Measurements from ENCODE around the gene GRM7.

GRM7 gene

GRCh38 chr3:7086417-7086816, 225.5 kb downstream of the GRM7 start:
- no peak for TF ChIP-seq CTCF (IDR thresholded peaks at IDR 0.05; ENCODE audit: borderline replicate concordance, control extremely low read depth, extremely low read depth, insufficient read depth, missing control alignments)
- in situ Hi-C loops (cut with MboI; ENCODE audit: low sequenced_read_pairs, unreplicated experiment) = no loop called here
- no peak for DNase-seq (ENCODE audit: low spot score)

- no peak for TF ChIP-seq CTCF (IDR thresholded peaks at IDR 0.05; ENCODE audit: borderline replicate concordance, control extremely low read depth, extremely low read depth, insufficient read depth, missing control alignments)
- in situ Hi-C loops (cut with MboI; ENCODE audit: low sequenced_read_pairs, unreplicated experiment) = no loop called here
- no peak for DNase-seq (ENCODE audit: low spot score)
These were observed 234.2 kb downstream of the GRM7 start for GRCh38 chr3:7095116-7095515.

GRCh38 chr3:7100136-7100535, 239.2 kb downstream of the GRM7 start:
- no peak for TF ChIP-seq CTCF (IDR thresholded peaks at IDR 0.05; ENCODE audit: borderline replicate concordance, control extremely low read depth, extremely low read depth, insufficient read depth, missing control alignments)
- DNase-seq (ENCODE audit: low spot score) = no peak
- in situ Hi-C loops (cut with MboI; ENCODE audit: low sequenced_read_pairs, unreplicated experiment) = no loop called here

- in situ Hi-C loops (cut with MboI; ENCODE audit: low sequenced_read_pairs, unreplicated experiment) = no loop called here
- no peak for TF ChIP-seq CTCF (IDR thresholded peaks at IDR 0.05; ENCODE audit: borderline replicate concordance, control extremely low read depth, extremely low read depth, insufficient read depth, missing control alignments)
- no peak for DNase-seq (ENCODE audit: low spot score)
These were observed 245.7 kb downstream of the GRM7 start for GRCh38 chr3:7106635-7107034.

GRCh38 chr3:7112523-7113056, 251.7 kb downstream of the GRM7 start:
- TF ChIP-seq CTCF (IDR thresholded peaks at IDR 0.05; ENCODE audit: borderline replicate concordance, control extremely low read depth, extremely low read depth, insufficient read depth, missing control alignments) = no peak
- no peak for DNase-seq (ENCODE audit: low spot score)
- in situ Hi-C loops (cut with MboI; ENCODE audit: low sequenced_read_pairs, unreplicated experiment) = no loop called here

- peak; percentile 3 for DNase-seq (ENCODE audit: low spot score)
- in situ Hi-C loops (cut with MboI; ENCODE audit: low sequenced_read_pairs, unreplicated experiment) = no loop called here
- peak; percentile 43 for TF ChIP-seq CTCF (IDR thresholded peaks at IDR 0.05; ENCODE audit: borderline replicate concordance, control extremely low read depth, extremely low read depth, insufficient read depth, missing control alignments)
These were observed 283.9 kb downstream of the GRM7 start for GRCh38 chr3:7144697-7145308.
